Astrocyte of the spinal cord (primary cell): ENCODE data around the gene PTGR3.

Experiments used
- DNase-seq: peaks from one replicate; pipeline ENCODE4 v3.0.0; 2011; ENCODE audit warnings: low read depth, low spot score
- H3K4me3 ChIP-seq: 2 replicates; pipeline ENCODE4 v1.5.1; 2011; ENCODE audit warnings: low read depth, mild to moderate bottlenecking, low read length, moderate library complexity
- CTCF ChIP-seq: IDR thresholded peaks from 2 replicates; pipeline ENCODE4 v1.5.1; 2012; ENCODE audit warnings: low read depth, mild to moderate bottlenecking, low read length, inconsistent platforms
- in situ Hi-C: cut with HindIII; loops from 2 replicates; pipeline ENCODE4 v1.10.0; 2017; ENCODE audit warnings: low sequenced_read_pairs

The PTGR3 gene

GRCh38 chr18:75211953-75212750 lies 3.2 kb upstream of the PTGR3 start:
- in situ Hi-C loops: no loop called here
- H3K4me3 ChIP-seq: peak overlapping the region; percentile 66
- no peak for TF ChIP-seq CTCF
- DNase-seq: peak; percentile 58

GRCh38 chr18:75211626-75211952 lies 2.6 kb upstream of the PTGR3 start:
- DNase-seq: no peak
- TF ChIP-seq CTCF: no peak
- in situ Hi-C loops: no loop called here

GRCh38 chr18:75211002-75211621 lies 2.2 kb upstream of the PTGR3 start:
- in situ Hi-C loops: no loop called here
- DNase-seq: peak; percentile 41
- peak overlapping the region; percentile 90 for H3K4me3 ChIP-seq
- no peak for TF ChIP-seq CTCF

More at GRCh38 chr18:75211626-75211952, 2.6 kb upstream of the PTGR3 start:
- peak overlapping the region; percentile 66 for H3K4me3 ChIP-seq

GRCh38 chr18:75210274-75211001 lies 1.5 kb upstream of the PTGR3 start, which contains the start of gene TSHZ1:
Gene TSHZ1 (plus strand): TSS chr18:75210797. CDS start chr18:75211877, 1,080 bp downstream.
- in situ Hi-C loops: no loop called here
- peak; percentile 86 for DNase-seq
- H3K4me3 ChIP-seq: peak within 1 kb of the TSS; percentile 90
- no peak for TF ChIP-seq CTCF

GRCh38 chr18:75209951-75210258 lies 966 bp upstream of the PTGR3 start:
- peak; percentile 71 for DNase-seq
- TF ChIP-seq CTCF: no peak
- H3K4me3 ChIP-seq: peak overlapping the region; percentile 90
- in situ Hi-C loops: no loop called here

GRCh38 chr18:75208836-75209128 lies 157 bp downstream of the PTGR3 start:
- in situ Hi-C loops: no loop called here
- DNase-seq: no peak
- peak overlapping the region; percentile 90 for H3K4me3 ChIP-seq
- no peak for TF ChIP-seq CTCF
